ENCODE measurements around the gene SEBOX. TPM values are rescaled to one million over a fixed set of nuclear protein-coding genes. Genes with fewer than 3 reads are reported as not detected.

The SEBOX gene
- total and polyA plus RNA-seq, 4 donors, result not detected

DNA sequence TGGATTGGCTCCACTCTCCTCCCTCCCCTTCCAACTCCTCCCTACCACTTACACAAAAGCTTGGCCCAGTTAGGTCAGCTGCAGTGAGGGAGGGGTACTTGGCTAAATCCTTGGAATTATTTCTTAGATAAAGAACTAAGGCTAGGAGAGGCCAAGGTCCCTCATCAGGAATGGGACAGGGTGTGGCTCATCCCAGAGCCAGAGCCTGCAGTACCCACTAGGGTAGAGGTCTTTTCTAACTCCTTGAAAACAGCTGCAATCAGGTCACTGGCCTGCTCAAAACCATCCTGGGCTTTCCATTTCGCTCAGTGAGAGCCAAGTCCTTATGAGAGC, 42.9 kb upstream of the SEBOX start:
- no peak for ATAC-seq (ENCODE audit: insufficient read depth, low FRiP score)
- peaks cover 0 to 2% (median 0%) of the 10 kb centered on the region in 4 donors for H3K9me3 ChIP-seq (ENCODE audit: control insufficient read depth in 4 of 4, insufficient read depth in 3 of 4, low read length in 3 of 4)
- no peak overlapping the region for H3K27ac ChIP-seq (ENCODE audit: low read depth in 1 of 2, low read length in 1 of 2)
- H3K4me3 ChIP-seq, result no peak overlapping the region
- 86 to 90% methylated on average over 1 of the region's 1 CpG for WGBS, 2 donors
- TF ChIP-seq, protein P1, sequence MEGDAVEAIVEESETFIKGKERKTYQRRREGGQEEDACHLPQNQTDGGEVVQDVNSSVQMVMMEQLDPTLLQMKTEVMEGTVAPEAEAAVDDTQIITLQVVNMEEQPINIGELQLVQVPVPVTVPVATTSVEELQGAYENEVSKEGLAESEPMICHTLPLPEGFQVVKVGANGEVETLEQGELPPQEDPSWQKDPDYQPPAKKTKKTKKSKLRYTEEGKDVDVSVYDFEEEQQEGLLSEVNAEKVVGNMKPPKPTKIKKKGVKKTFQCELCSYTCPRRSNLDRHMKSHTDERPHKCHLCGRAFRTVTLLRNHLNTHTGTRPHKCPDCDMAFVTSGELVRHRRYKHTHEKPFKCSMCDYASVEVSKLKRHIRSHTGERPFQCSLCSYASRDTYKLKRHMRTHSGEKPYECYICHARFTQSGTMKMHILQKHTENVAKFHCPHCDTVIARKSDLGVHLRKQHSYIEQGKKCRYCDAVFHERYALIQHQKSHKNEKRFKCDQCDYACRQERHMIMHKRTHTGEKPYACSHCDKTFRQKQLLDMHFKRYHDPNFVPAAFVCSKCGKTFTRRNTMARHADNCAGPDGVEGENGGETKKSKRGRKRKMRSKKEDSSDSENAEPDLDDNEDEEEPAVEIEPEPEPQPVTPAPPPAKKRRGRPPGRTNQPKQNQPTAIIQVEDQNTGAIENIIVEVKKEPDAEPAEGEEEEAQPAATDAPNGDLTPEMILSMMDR (IDR thresholded peaks at IDR 0.05; ENCODE audit: control extremely low read depth, extremely low read depth), result no peak
- peaks cover 0 to 8% (median 3%) of the 10 kb centered on the region in 5 donors for H3K4me1 ChIP-seq (ENCODE audit: control insufficient read depth in 5 of 5, insufficient read depth in 5 of 5, low read length in 5 of 5)
- peaks cover 0 to 8% (median 0%) of the 10 kb centered on the region in 3 donors for H3K27me3 ChIP-seq (ENCODE audit: control insufficient read depth in 3 of 3, insufficient read depth in 3 of 3, low read length in 2 of 3)
- H3K9ac ChIP-seq (ENCODE audit: insufficient read depth in 1 of 2, low read length in 2 of 2), result no peak overlapping the region
- no peaks in the 10 kb centered on the region for H3K36me3 ChIP-seq (ENCODE audit: control insufficient read depth in 4 of 4, insufficient read depth in 4 of 4, low read length in 4 of 4)
- DNase-seq, result no peak

DNA sequence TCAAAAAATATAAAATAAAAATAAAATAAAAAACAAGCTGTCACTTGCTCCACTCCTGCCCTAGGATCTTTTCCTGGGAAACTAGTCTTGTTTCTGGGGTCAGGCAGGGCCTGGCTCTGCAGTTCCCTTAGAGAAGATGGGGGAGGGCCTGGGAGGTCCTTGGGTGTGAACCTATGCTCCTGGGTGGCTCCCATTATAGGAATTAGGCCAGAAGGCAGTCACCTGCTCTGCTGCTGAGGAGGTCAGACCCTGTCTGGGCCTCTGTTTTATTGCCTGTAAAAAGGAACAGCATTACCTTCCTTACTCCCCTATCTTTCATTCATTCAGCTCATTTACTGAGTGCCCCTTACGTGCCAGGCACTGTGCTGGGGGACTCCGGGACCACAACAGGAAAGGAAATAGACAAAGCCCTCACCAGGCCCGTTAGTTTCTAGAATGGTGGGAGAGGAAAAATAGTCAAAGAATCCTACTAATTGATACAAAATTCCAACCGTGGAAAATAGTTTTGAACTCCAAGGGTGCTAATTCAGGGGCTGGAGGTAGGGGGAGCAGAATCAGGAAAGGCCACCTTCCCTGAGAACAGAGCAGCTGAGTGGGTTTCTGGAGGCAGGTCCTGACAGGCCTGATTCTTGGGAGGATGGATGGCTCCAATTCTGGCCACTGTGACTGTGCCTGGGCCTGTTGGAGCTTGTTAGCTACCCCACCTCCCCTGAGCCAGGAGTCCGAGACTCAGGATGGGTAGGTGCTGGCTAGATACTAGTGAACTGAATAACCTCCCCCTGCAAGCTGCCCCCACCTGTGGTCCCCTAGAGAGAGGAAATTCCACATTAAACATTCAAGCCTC, 42.4 kb upstream of the SEBOX start:
- no peak for DNase-seq
- no peaks in the 10 kb centered on the region for H3K36me3 ChIP-seq (ENCODE audit: control insufficient read depth in 4 of 4, insufficient read depth in 4 of 4, low read length in 4 of 4)
- TF ChIP-seq, protein P1 (IDR thresholded peaks at IDR 0.05; ENCODE audit: control extremely low read depth, extremely low read depth), result no peak
- peaks cover 0 to 8% (median 3%) of the 10 kb centered on the region in 5 donors for H3K4me1 ChIP-seq (ENCODE audit: control insufficient read depth in 5 of 5, insufficient read depth in 5 of 5, low read length in 5 of 5)
- peaks cover 0 to 8% (median 0%) of the 10 kb centered on the region in 3 donors for H3K27me3 ChIP-seq (ENCODE audit: control insufficient read depth in 3 of 3, insufficient read depth in 3 of 3, low read length in 2 of 3)
- no peak overlapping the region for H3K4me3 ChIP-seq
- peaks cover 0 to 2% (median 0%) of the 10 kb centered on the region in 4 donors for H3K9me3 ChIP-seq (ENCODE audit: control insufficient read depth in 4 of 4, insufficient read depth in 3 of 4, low read length in 3 of 4)
- H3K9ac ChIP-seq (ENCODE audit: insufficient read depth in 1 of 2, low read length in 2 of 2), result no peak overlapping the region
- ATAC-seq (ENCODE audit: insufficient read depth, low FRiP score), result no peak
- no peak overlapping the region for H3K27ac ChIP-seq (ENCODE audit: low read depth in 1 of 2, low read length in 1 of 2)
- 83 to 89% methylated on average over 5 of the region's 5 CpGs for WGBS, 2 donors

DNA sequence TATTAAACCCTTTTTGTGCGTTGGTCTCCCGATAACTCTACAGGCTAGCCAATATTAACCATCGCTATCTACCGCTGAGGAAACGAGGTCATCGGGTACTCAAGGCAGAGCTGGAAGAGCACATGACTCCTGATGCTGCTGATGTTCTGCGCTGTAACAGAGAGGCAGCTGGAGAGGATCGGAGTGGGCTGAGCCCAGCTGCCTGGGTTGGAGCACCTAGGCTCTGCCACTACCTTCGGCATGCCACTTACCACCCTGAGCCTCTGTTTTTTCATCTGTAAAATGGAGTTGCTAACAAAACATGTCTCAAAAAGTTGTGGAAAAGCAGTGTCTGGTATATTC, 41.4 kb upstream of the SEBOX start:
- H3K9me3 ChIP-seq (ENCODE audit: control insufficient read depth in 4 of 4, insufficient read depth in 3 of 4, low read length in 3 of 4), result peaks cover 0 to 2% (median 0%) of the 10 kb centered on the region in 4 donors
- peaks cover 0 to 8% (median 3%) of the 10 kb centered on the region in 5 donors for H3K4me1 ChIP-seq (ENCODE audit: control insufficient read depth in 5 of 5, insufficient read depth in 5 of 5, low read length in 5 of 5)
- 25 to 31% methylated on average over 9 of the region's 9 CpGs for WGBS, 2 donors
- DNase-seq (no peak), ATAC-seq (ENCODE audit: insufficient read depth, low FRiP score) (no peak)
- peaks cover 0 to 4% (median 0%) of the 10 kb centered on the region in 3 donors for H3K27me3 ChIP-seq (ENCODE audit: control insufficient read depth in 3 of 3, insufficient read depth in 3 of 3, low read length in 2 of 3)
- H3K9ac ChIP-seq (ENCODE audit: insufficient read depth in 1 of 2, low read length in 2 of 2), result no peak overlapping the region
- H3K27ac ChIP-seq (ENCODE audit: low read depth in 1 of 2, low read length in 1 of 2), result no peak overlapping the region
- no peak overlapping the region for H3K4me3 ChIP-seq
- H3K36me3 ChIP-seq (ENCODE audit: control insufficient read depth in 4 of 4, insufficient read depth in 4 of 4, low read length in 4 of 4), result peaks cover 0 to 5% (median 1%) of the 10 kb centered on the region in 4 donors
- TF ChIP-seq, protein P1 (IDR thresholded peaks at IDR 0.05; ENCODE audit: control extremely low read depth, extremely low read depth), result no peak

Measured in lung (tissue), 12 donors.